ENCODE results near the gene TCF7L2.

Gene TCF7L2

DNA sequence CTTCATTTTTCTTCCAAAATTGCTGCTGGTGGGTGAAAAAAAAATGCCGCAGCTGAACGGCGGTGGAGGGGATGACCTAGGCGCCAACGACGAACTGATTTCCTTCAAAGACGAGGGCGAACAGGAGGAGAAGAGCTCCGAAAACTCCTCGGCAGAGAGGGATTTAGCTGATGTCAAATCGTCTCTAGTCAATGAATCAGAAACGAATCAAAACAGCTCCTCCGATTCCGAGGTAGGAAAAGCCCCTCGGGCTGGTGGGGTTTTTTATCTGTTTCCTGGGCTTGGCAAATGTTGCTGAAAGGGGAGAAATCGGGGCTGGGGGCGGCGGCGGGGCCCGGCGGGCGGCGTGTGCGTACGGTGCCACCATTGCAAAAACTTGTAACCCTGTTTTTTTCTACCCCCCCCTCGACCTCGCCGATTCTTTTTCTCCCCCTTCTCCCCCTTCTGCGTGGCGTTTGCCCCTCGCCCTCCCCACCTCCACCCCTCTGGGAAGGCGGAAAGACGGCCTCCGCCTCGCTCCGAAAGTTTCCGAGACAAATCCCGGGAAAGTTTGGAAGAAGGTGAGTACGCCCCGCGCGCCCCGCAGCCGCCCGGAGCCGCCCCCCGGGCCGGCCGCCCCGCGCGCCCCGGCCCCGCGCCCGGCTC, 789 bp downstream of the TCF7L2 start (continued):
- TF ChIP-seq, protein P1, sequence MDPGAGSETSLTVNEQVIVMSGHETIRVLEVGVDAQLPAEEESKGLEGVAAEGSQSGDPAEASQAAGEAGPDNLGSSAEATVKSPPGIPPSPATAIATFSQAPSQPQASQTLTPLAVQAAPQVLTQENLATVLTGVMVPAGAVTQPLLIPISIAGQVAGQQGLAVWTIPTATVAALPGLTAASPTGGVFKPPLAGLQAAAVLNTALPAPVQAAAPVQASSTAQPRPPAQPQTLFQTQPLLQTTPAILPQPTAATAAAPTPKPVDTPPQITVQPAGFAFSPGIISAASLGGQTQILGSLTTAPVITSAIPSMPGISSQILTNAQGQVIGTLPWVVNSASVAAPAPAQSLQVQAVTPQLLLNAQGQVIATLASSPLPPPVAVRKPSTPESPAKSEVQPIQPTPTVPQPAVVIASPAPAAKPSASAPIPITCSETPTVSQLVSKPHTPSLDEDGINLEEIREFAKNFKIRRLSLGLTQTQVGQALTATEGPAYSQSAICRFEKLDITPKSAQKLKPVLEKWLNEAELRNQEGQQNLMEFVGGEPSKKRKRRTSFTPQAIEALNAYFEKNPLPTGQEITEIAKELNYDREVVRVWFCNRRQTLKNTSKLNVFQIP (CRISPR knock-in tag; IDR thresholded peaks at IDR 0.05; ENCODE audit: borderline replicate concordance, low read depth) = no peak

DNA sequence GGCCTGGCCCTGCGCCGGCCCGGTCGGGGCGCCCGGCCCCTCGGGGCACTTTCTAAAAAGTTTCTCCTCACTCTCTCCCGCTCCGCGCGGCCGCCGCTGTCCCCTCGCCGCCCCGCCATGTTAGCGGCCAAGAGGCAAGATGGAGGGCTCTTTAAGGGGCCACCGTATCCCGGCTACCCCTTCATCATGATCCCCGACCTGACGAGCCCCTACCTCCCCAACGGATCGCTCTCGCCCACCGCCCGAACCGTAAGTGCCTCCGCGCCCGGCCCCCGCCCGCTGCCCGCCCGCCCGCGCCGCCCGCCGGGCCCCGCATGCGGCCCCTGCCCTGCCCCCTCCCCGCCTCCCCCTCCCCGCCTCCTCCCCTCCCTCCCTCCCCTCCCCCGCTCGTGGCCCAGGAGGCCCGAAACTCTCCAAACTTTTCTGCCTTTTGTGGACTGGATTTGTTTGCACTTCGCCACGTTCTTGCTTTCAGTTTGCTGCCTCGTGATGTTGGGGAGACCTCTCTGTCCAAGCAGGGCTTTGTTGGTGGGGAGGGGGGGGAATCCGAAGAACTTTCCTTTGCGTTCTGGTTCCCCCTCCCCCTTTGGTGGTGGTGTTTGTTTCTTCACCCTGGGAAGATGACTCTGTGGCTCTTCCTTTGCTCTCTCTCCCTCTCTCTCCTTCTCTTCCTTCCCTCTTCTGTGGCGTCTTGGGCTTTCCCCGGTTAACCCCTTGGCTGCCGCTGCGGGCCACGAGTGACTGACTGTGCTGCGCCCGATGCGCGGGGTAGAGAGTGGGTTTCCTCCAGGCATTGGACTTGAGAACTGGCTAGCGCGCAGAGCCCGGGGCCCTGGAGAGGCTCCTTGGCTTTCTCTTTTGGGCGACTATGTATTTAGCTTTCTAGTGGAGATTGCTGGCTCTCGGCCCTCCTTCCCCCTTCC, 1.6 kb downstream of the TCF7L2 start:
- ATAC-seq = no peak

DNA sequence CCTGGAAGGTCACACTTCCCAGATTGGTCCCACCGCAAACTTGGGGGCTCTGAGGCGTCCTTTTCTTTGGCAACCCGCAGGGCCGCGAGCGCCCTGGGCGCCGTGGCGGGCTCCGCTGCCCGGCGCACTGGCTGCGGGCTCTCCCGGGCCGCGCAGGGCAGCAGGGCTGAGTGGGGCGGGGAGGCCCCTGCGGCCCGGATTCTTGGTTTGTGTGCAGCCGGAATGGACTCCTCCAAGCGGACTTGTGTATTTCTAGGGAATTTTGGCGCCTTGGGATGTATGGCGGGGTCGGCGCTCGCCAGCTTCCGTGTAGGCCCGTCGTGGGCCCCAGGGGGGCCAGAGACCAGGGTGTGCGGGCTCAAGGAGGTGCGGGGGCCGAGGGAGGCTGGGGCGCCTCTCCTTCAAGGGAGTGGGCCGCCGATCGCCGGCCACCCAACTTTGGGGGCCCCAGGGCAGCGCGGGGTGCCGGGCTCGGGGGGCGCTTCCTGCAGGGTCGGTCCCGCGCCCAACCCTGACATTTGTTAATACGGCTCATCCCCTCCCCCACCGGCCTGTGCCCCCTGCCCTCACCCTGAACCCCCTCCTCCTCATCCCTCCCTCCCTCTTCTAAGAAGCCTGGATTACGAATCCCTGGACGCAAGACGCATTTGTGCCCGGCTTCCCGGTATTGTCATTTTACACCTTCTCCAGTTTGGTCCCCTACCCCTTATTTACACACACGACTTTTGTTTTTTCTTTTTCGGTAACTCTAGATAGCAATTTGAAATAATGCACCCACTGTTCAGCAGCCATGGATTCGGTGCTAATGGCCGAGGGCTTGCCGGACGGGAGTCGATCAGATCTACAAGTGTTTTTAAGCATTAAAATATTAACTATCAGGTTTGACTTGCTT, 2.5 kb downstream of the TCF7L2 start:
- ATAC-seq = no peak
- TF ChIP-seq ISL1 (CRISPR knock-in tag; IDR thresholded peaks at IDR 0.05) (no peak), ARNTL (CRISPR knock-in tag; IDR thresholded peaks at IDR 0.05; ENCODE audit: borderline replicate concordance, low read depth) (no peak), RARB (CRISPR knock-in tag; IDR thresholded peaks at IDR 0.05) (no peak)

More for the DNA sequence above, 1.6 kb downstream of the TCF7L2 start:
- no peak for TF ChIP-seq ESRRG (CRISPR knock-in tag; IDR thresholded peaks at IDR 0.05)
- TF ChIP-seq, protein P2, sequence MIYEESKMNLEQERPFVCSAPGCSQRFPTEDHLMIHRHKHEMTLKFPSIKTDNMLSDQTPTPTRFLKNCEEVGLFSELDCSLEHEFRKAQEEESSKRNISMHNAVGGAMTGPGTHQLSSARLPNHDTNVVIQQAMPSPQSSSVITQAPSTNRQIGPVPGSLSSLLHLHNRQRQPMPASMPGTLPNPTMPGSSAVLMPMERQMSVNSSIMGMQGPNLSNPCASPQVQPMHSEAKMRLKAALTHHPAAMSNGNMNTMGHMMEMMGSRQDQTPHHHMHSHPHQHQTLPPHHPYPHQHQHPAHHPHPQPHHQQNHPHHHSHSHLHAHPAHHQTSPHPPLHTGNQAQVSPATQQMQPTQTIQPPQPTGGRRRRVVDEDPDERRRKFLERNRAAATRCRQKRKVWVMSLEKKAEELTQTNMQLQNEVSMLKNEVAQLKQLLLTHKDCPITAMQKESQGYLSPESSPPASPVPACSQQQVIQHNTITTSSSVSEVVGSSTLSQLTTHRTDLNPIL (CRISPR knock-in tag; IDR thresholded peaks at IDR 0.05; ENCODE audit: low read depth) = no peak
- no peak for TF ChIP-seq ZNF565 (CRISPR knock-in tag; conservative IDR thresholded peaks at IDR 0.05; ENCODE audit: low read depth)
- no peak for TF ChIP-seq OSR1 (CRISPR knock-in tag; IDR thresholded peaks at IDR 0.05)

DNA sequence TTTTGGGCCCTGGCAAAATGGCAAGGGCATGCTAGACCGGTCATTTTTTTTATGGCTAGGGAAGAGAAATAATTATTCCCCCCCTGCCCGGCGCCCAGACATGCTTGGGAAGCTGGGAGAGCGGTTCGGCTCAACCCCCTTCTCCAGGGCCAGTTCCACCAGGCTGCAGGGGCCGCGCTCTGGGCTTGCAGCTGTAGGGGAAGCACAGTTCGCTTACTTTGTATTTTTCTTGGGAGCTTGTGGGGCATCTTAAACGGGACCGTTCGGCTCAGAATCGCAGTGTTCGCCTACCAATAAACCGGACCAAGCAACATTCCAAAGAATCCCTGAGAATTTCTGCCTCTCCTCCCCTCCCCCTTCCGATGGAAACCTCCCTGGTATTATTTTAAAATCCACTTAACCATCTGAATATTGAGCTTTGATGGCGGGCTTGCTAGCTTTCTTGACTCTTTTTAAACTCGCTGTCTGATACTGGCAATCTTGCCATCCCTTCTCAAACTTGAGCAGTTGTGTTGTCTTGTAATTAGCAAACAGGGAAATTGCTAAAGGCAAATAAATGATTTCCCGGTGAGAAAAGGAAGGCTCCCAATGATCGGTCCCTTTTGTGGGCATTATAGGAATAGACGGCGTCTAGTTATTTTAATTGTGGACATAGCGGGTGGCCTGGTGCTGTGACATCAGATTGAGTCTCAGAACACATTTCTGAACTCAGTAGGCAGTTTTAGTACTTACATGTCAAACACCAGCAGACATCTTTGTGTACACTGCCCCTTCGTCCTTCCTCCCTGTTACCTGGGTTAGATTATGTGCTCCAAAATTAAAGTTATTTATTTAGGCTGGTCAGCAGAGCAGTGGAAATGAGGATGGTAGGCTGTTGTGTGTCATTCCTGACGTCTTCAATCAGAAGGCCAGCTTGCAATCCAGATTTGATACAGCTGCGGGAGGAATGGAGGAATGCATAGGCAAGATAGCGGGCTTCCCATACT, 3.4 kb downstream of the TCF7L2 start:
- TF ChIP-seq, protein P3, sequence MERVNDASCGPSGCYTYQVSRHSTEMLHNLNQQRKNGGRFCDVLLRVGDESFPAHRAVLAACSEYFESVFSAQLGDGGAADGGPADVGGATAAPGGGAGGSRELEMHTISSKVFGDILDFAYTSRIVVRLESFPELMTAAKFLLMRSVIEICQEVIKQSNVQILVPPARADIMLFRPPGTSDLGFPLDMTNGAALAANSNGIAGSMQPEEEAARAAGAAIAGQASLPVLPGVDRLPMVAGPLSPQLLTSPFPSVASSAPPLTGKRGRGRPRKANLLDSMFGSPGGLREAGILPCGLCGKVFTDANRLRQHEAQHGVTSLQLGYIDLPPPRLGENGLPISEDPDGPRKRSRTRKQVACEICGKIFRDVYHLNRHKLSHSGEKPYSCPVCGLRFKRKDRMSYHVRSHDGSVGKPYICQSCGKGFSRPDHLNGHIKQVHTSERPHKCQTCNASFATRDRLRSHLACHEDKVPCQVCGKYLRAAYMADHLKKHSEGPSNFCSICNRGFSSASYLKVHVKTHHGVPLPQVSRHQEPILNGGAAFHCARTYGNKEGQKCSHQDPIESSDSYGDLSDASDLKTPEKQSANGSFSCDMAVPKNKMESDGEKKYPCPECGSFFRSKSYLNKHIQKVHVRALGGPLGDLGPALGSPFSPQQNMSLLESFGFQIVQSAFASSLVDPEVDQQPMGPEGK (CRISPR knock-in tag; IDR thresholded peaks at IDR 0.05; ENCODE audit: borderline replicate concordance) = no peak
- no peak for TF ChIP-seq GLIS3 (CRISPR knock-in tag; IDR thresholded peaks at IDR 0.05)
- TF ChIP-seq ZNF565 (CRISPR knock-in tag; conservative IDR thresholded peaks at IDR 0.05; ENCODE audit: low read depth) = no peak
- no peak for TF ChIP-seq ZNF8 (CRISPR knock-in tag; IDR thresholded peaks at IDR 0.05)
- TF ChIP-seq, protein P4, sequence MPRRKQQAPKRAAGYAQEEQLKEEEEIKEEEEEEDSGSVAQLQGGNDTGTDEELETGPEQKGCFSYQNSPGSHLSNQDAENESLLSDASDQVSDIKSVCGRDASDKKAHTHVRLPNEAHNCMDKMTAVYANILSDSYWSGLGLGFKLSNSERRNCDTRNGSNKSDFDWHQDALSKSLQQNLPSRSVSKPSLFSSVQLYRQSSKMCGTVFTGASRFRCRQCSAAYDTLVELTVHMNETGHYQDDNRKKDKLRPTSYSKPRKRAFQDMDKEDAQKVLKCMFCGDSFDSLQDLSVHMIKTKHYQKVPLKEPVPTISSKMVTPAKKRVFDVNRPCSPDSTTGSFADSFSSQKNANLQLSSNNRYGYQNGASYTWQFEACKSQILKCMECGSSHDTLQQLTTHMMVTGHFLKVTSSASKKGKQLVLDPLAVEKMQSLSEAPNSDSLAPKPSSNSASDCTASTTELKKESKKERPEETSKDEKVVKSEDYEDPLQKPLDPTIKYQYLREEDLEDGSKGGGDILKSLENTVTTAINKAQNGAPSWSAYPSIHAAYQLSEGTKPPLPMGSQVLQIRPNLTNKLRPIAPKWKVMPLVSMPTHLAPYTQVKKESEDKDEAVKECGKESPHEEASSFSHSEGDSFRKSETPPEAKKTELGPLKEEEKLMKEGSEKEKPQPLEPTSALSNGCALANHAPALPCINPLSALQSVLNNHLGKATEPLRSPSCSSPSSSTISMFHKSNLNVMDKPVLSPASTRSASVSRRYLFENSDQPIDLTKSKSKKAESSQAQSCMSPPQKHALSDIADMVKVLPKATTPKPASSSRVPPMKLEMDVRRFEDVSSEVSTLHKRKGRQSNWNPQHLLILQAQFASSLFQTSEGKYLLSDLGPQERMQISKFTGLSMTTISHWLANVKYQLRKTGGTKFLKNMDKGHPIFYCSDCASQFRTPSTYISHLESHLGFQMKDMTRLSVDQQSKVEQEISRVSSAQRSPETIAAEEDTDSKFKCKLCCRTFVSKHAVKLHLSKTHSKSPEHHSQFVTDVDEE (CRISPR knock-in tag; IDR thresholded peaks at IDR 0.05) = no peak
- TF ChIP-seq ISL1 (CRISPR knock-in tag; IDR thresholded peaks at IDR 0.05) = no peak
- TF ChIP-seq OSR1 (CRISPR knock-in tag; IDR thresholded peaks at IDR 0.05) = no peak
- ATAC-seq = no peak

All from SK-N-SH treated with all-trans-retinoic acid at 6 μM for 48 hours (cell line).